HG02571 (cell line): ENCODE data around the gene GSDMA.

Source experiments
- ATAC-seq: cut with Tn5 transposase; IDR thresholded peaks from one replicate; pipeline ENCODE4 v1.9.1; 2021; ENCODE audit warnings: mild to moderate bottlenecking, moderate library complexity; ENCODE audit not compliant: unreplicated experiment

GSDMA gene

GRCh38 chr17:39962642-39963220 is at the start of gene GSDMA:
Gene GSDMA (plus strand): TSS chr17:39963004. CDS start chr17:39965688, 2,684 bp downstream.
- ATAC-seq = no peak

GRCh38 chr17:39913989-39914388 is 48.8 kb upstream of the GSDMA start:
- no peak for ATAC-seq

- ATAC-seq = no peak
Observed at GRCh38 chr17:39915559-39915958, 47.2 kb upstream of the GSDMA start.

GRCh38 chr17:39916918-39917317 is 45.9 kb upstream of the GSDMA start:
- ATAC-seq = no peak

GRCh38 chr17:39919087-39919683 is 43.6 kb upstream of the GSDMA start:
- ATAC-seq = no peak

- no peak for ATAC-seq
Observed at GRCh38 chr17:39920218-39921210, 42.3 kb upstream of the GSDMA start.

- ATAC-seq = no peak
Observed at GRCh38 chr17:39921323-39921722, 41.5 kb upstream of the GSDMA start.

- ATAC-seq = no peak
Observed at GRCh38 chr17:39922006-39922405, 40.8 kb upstream of the GSDMA start.

- ATAC-seq = no peak
Observed at GRCh38 chr17:39923230-39923629, 39.6 kb upstream of the GSDMA start.

GRCh38 chr17:39923836-39924690 is 38.7 kb upstream of the GSDMA start:
- ATAC-seq = no peak

- ATAC-seq = no peak
Observed at GRCh38 chr17:39924691-39925055, 38.1 kb upstream of the GSDMA start.

- no peak for ATAC-seq
Observed at GRCh38 chr17:39925282-39926134, 37.3 kb upstream of the GSDMA start.

GRCh38 chr17:39926135-39926587 is 36.6 kb upstream of the GSDMA start:
- ATAC-seq = no peak

GRCh38 chr17:39926588-39927100 is 36.2 kb upstream of the GSDMA start:
- no peak for ATAC-seq

- ATAC-seq = peak; percentile 80
Observed at GRCh38 chr17:39927101-39927928, 35.5 kb upstream of the GSDMA start, which contains the start of the genes LRRC3C and ORMDL3. Gene LRRC3C (plus strand): TSS chr17:39927732. CDS start chr17:39941524, 13,792 bp downstream. Gene ORMDL3 (minus strand): TSS chr17:39927601. CDS start chr17:39924203, 3,398 bp downstream.

- peak; percentile 10 for ATAC-seq
Observed at GRCh38 chr17:39927929-39928857, 34.6 kb upstream of the GSDMA start.

GRCh38 chr17:39928858-39929645 is 33.8 kb upstream of the GSDMA start:
- ATAC-seq = no peak
